ENCODE data around the gene DNAJC15. TPM values are rescaled to one million over a fixed set of nuclear protein-coding genes. Genes with fewer than 3 reads are reported as not detected.

Gene DNAJC15
- total and polyA plus RNA-seq, 2 of the 4 experiments (the other 2 are of a cell fraction): 7.0 to 22.0 TPM

DNA sequence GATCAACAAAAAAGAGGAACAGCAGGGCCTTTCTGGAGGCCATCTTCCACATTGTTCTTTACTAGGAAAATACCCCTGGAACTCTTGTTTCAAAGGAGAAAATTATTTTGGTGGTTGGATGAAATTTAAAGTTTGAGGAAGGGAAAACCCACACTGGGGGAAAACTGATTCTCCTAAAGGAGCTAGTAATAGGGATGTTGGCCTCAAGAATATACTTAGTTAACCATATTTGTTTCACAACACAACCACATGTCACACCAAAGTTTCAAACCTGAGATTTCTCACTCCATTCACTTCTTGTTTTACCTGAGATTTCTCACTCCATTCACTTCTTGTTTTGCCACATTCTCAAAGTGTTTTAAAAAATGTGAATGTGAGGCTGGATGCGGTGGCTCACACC is 28.5 kb upstream of the DNAJC15 start:
- H3K4me1 ChIP-seq (ENCODE audit: control insufficient read depth, insufficient read depth, low read length): peaks cover 4% of the 10 kb centered on the region
- H3K9ac ChIP-seq (ENCODE audit: low read depth, low read length): no peak overlapping the region
- no CpG with 5 or more reads among the region's 1 CpG for WGBS, 2 experiments (ENCODE audit: extremely low coverage in 2 of 2, insufficient read length in 1 of 2)
- H3K14ac ChIP-seq (replicated peaks; ENCODE audit: low read depth, low read length): no peak overlapping the region
- H2BK120ac ChIP-seq (ENCODE audit: low read depth, low read length): peak overlapping the region; percentile 84
- H2AK9ac ChIP-seq (replicated peaks; ENCODE audit: low read depth, low read length, poor library complexity): no peak overlapping the region
- POLR2A ChIA-PET (ENCODE audit: unreplicated experiment): no interaction called here
- peak overlapping the region; percentile 50; the same call in 1 of the 2 replicates for H3K18ac ChIP-seq (ENCODE audit: low read depth, low read length)
- no peaks in the 10 kb centered on the region for H4K20me1 ChIP-seq (ENCODE audit: insufficient read depth, low read length)
- DNase-seq: no peak
- H3K79me1 ChIP-seq (ENCODE audit: low read depth in 1 of 2, low read length in 2 of 2): no peaks in the 10 kb centered on the region
- no TSS peak for BruUV-seq (replicated peaks)
- peak overlapping the region; percentile 91 for H2BK20ac ChIP-seq (ENCODE audit: low read depth, low read length)
- H3K4me3 ChIP-seq (ENCODE audit: insufficient read depth, low read depth, low read length): no peak overlapping the region
- no peak overlapping the region; a peak in 1 of 4 replicates for H4K8ac ChIP-seq (ENCODE audit: low read depth in 2 of 2, low read length in 2 of 2)
- H2BK5ac ChIP-seq (ENCODE audit: low read depth, low read length, poor library complexity, severe bottlenecking): no peak overlapping the region
- dilution Hi-C loops (cut with HindIII; ENCODE audit: low sequenced_read_pairs, unreplicated experiment): no loop called here
- H3K27ac ChIP-seq (ENCODE audit: insufficient read depth, low read length): no peak overlapping the region
- no peak for ATAC-seq (ENCODE audit: low read depth)
- no peak overlapping the region for H2AFZ ChIP-seq (replicated peaks; ENCODE audit: low read length, poor library complexity)
- no peak for TF ChIP-seq MXI1 (IDR thresholded peaks at IDR 0.05; ENCODE audit: borderline replicate concordance, low read depth, low read length)
- TF ChIP-seq POLR2A (IDR thresholded peaks at IDR 0.05; ENCODE audit: low read depth, low read length): no peak
- TF ChIP-seq, protein P1, sequence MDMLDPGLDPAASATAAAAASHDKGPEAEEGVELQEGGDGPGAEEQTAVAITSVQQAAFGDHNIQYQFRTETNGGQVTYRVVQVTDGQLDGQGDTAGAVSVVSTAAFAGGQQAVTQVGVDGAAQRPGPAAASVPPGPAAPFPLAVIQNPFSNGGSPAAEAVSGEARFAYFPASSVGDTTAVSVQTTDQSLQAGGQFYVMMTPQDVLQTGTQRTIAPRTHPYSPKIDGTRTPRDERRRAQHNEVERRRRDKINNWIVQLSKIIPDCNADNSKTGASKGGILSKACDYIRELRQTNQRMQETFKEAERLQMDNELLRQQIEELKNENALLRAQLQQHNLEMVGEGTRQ (IDR thresholded peaks at IDR 0.05; ENCODE audit: low read depth, low read length): no peak
- no peak for TF ChIP-seq NFE2L2 (IDR thresholded peaks at IDR 0.05; ENCODE audit: low read depth, low read length)
- TF ChIP-seq SMC3 (IDR thresholded peaks at IDR 0.05; ENCODE audit: low read depth, low read length): no peak
- no peak for TF ChIP-seq RAD21 (IDR thresholded peaks at IDR 0.05; ENCODE audit: low read length)
- TF ChIP-seq CEBPB (IDR thresholded peaks at IDR 0.05; ENCODE audit: low read depth, low read length): no peak
- TF ChIP-seq FOS (IDR thresholded peaks at IDR 0.05; ENCODE audit: low read depth, low read length): no peak
- TF ChIP-seq, protein P2, sequence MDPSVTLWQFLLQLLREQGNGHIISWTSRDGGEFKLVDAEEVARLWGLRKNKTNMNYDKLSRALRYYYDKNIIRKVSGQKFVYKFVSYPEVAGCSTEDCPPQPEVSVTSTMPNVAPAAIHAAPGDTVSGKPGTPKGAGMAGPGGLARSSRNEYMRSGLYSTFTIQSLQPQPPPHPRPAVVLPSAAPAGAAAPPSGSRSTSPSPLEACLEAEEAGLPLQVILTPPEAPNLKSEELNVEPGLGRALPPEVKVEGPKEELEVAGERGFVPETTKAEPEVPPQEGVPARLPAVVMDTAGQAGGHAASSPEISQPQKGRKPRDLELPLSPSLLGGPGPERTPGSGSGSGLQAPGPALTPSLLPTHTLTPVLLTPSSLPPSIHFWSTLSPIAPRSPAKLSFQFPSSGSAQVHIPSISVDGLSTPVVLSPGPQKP (IDR thresholded peaks at IDR 0.05; ENCODE audit: borderline replicate concordance, low read depth, low read length): no peak
- peak overlapping the region; percentile 78; the same call in 1 of the 2 replicates for H2AK5ac ChIP-seq (ENCODE audit: low read depth, low read length)
- H4K5ac ChIP-seq (ENCODE audit: low read depth, low read length): no peak overlapping the region; the same call in 1 of the 2 replicates
- H3K27me3 ChIP-seq (ENCODE audit: control insufficient read depth, insufficient read depth, low read length): no peaks in the 10 kb centered on the region
- no peaks in the 10 kb centered on the region for H3K36me3 ChIP-seq (ENCODE audit: control insufficient read depth, insufficient read depth, low read length)
- peak overlapping the region; percentile 70; the same call in 1 of the 2 replicates for H3K23ac ChIP-seq (ENCODE audit: low read depth, low read length)
- no peaks in the 10 kb centered on the region for H3K9me3 ChIP-seq (ENCODE audit: control insufficient read depth, insufficient read depth, low read length)
- peak overlapping the region; percentile 66 for H4K91ac ChIP-seq (ENCODE audit: insufficient read depth, low read depth, low read length)
- no peak overlapping the region for H3K4me2 ChIP-seq (ENCODE audit: low read depth, low read length)
- 0 out of 2 replicates have a peak overlapping the region, but pooled peaks have one; percentile 79 for H3K4ac ChIP-seq (ENCODE audit: low read depth, low read length)
- H2BK15ac ChIP-seq (ENCODE audit: low read depth, low read length): peak overlapping the region; percentile 93; the same call in 2 of the 3 replicates
- in situ Hi-C loops (cut with MboI; ENCODE audit: low sequenced_read_pairs): no loop called here
- CTCF ChIA-PET: no interaction called here
- no peak overlapping the region for H3K56ac ChIP-seq (ENCODE audit: extremely low read depth, insufficient read depth, low read length)
- intact Hi-C loops (cut with micrococcal nuclease): no loop called here
- peaks cover 12% of the 10 kb centered on the region; the same call in 1 of the 2 replicates for H3K9me1 ChIP-seq (ENCODE audit: insufficient read depth, low read length)
